H9 (cell line): ENCODE measurements around the gene DCANP1. TPM values are rescaled to one million over a fixed set of nuclear protein-coding genes. Genes with fewer than 3 reads are reported as not detected.

Experiments used
- DNase-seq: peaks from one replicate; pipeline ENCODE4 v3.0.0-alpha.2; 2017
- H2AFZ ChIP-seq: one replicate; pipeline ENCODE4 v1.6.1; 2013; ENCODE audit warnings: mild to moderate bottlenecking, low read length, control low read depth, moderate library complexity
- H2AK5ac ChIP-seq: 2 replicates; pipeline ENCODE4 v1.6.1; 2013; ENCODE audit warnings: low read length, control low read depth, mixed read lengths; ENCODE audit not compliant: insufficient read length
- H2BK120ac ChIP-seq: one replicate; pipeline ENCODE4 v1.6.1; 2013; ENCODE audit warnings: low read depth, mild to moderate bottlenecking, low read length, control low read depth, inconsistent platforms; ENCODE audit not compliant: poor library complexity, severe bottlenecking
- H2BK12ac ChIP-seq: 2 replicates; pipeline ENCODE4 v1.6.1; 2013; ENCODE audit warnings: low read length, control low read depth, mixed read lengths, low read depth; ENCODE audit not compliant: insufficient read length
- H2BK15ac ChIP-seq: 2 replicates; pipeline ENCODE4 v1.6.1; 2013; ENCODE audit warnings: low read depth, low read length, control low read depth
- H2BK20ac ChIP-seq: one replicate; pipeline ENCODE4 v1.6.1; 2013; ENCODE audit warnings: low read depth, mild to moderate bottlenecking, low read length, control low read depth, inconsistent platforms; ENCODE audit not compliant: poor library complexity, severe bottlenecking
- H2BK5ac ChIP-seq: 2 replicates; pipeline ENCODE4 v1.6.1; 2013; ENCODE audit warnings: low read length, control low read depth, mixed read lengths; ENCODE audit not compliant: insufficient read length
- H3K14ac ChIP-seq: 2 replicates; pipeline ENCODE4 v1.6.1; 2013; ENCODE audit warnings: low read length, control low read depth; ENCODE audit not compliant: insufficient read depth
- H3K18ac ChIP-seq: 2 replicates; pipeline ENCODE4 v1.6.1; 2013; ENCODE audit warnings: low read depth, mild to moderate bottlenecking, mixed read lengths, low read length, control low read depth; ENCODE audit not compliant: insufficient read length
- H3K23ac ChIP-seq: 2 replicates; pipeline ENCODE4 v1.6.1; 2013; ENCODE audit warnings: low read length, control low read depth, mixed read lengths, low read depth; ENCODE audit not compliant: insufficient read length
- H3K23me2 ChIP-seq: 2 replicates; pipeline ENCODE4 v1.6.1; 2013; ENCODE audit warnings: low read depth, mild to moderate bottlenecking, mixed read lengths, low read length, control low read depth; ENCODE audit not compliant: insufficient read length, poor library complexity, severe bottlenecking
- H3K27ac ChIP-seq: 2 replicates; pipeline ENCODE4 v1.5.1; 2013; ENCODE audit warnings: low read length, control low read depth, mixed read lengths, low read depth; ENCODE audit not compliant: insufficient read length
- H3K27me3 ChIP-seq: 2 replicates; pipeline ENCODE4 v1.6.1; 2013; ENCODE audit warnings: low read length, control low read depth, inconsistent platforms; ENCODE audit not compliant: insufficient read depth
- H3K4ac ChIP-seq: 2 replicates; pipeline ENCODE4 v1.6.1; 2013; ENCODE audit warnings: low read depth, mild to moderate bottlenecking, control low read depth, inconsistent platforms, low read length, moderate library complexity
- H3K4me1 ChIP-seq: 2 replicates; pipeline ENCODE4 v1.6.1; 2013; ENCODE audit warnings: low read length, control low read depth, inconsistent platforms; ENCODE audit not compliant: insufficient read depth
- H3K4me2 ChIP-seq: 2 replicates; pipeline ENCODE4 v1.6.1; 2013; ENCODE audit warnings: low read length, control low read depth, mixed read lengths; ENCODE audit not compliant: insufficient read length, insufficient read depth
- H3K56ac ChIP-seq: 2 replicates; pipeline ENCODE4 v1.6.1; 2013; ENCODE audit warnings: low read depth, mild to moderate bottlenecking, mixed read lengths, low read length, control low read depth; ENCODE audit not compliant: insufficient read length
- H3K79me1 ChIP-seq: 2 replicates; pipeline ENCODE4 v1.6.1; 2013; ENCODE audit warnings: low read depth, mild to moderate bottlenecking, moderate library complexity, low read length, control low read depth, inconsistent platforms; ENCODE audit not compliant: insufficient read depth, poor library complexity, severe bottlenecking
- H3K79me2 ChIP-seq: 2 replicates; pipeline ENCODE4 v1.6.1; 2013; ENCODE audit warnings: low read length, control low read depth, inconsistent platforms; ENCODE audit not compliant: insufficient read depth
- H3K9ac ChIP-seq: 2 replicates; pipeline ENCODE4 v1.6.1; 2013; ENCODE audit warnings: low read length, control low read depth, mixed read lengths; ENCODE audit not compliant: insufficient read length; ENCODE audit errors: extremely low read depth
- H3K9me3 ChIP-seq: one replicate; pipeline ENCODE4 v1.6.1; 2013; ENCODE audit warnings: low read depth, low read length, inconsistent platforms; ENCODE audit not compliant: control insufficient read depth
- H3T11ph ChIP-seq: one replicate; pipeline ENCODE4 v1.6.1; 2013; ENCODE audit warnings: mild to moderate bottlenecking, low read length, control low read depth, inconsistent platforms
- H4K20me1 ChIP-seq: one replicate; pipeline ENCODE4 v1.6.1; 2013; ENCODE audit not compliant: control insufficient read depth, insufficient read length, insufficient read depth
- H4K5ac ChIP-seq: 2 replicates; pipeline ENCODE4 v1.6.1; 2013; ENCODE audit warnings: low read depth, mild to moderate bottlenecking, mixed read lengths, low read length, control low read depth; ENCODE audit not compliant: insufficient read length
- H4K8ac ChIP-seq: replicated peaks from 2 replicates; pipeline ENCODE4 v1.6.1; 2013; ENCODE audit warnings: low read length, control low read depth, mixed read lengths, low read depth; ENCODE audit not compliant: insufficient read length
- H4K91ac ChIP-seq: 2 replicates; pipeline ENCODE4 v1.6.1; 2013; ENCODE audit warnings: low read depth, mild to moderate bottlenecking, moderate library complexity, mixed read lengths, low read length, control low read depth; ENCODE audit not compliant: insufficient read length
- H3K27ac Mint-ChIP-seq, 3 experiments: 2 replicates in 2 of 3; 3 replicates in 1 of 3; pipeline ENCODE4 v1.8.0; 2020 to 2021; ENCODE audit warnings: mixed read lengths in 3 of 3, mild to moderate bottlenecking in 1 of 3, moderate library complexity in 1 of 3
- H3K27me3 Mint-ChIP-seq: 2 replicates; pipeline ENCODE4 v1.8.0; 2021; ENCODE audit warnings: low read depth, mild to moderate bottlenecking, moderate library complexity, mixed read lengths
- H3K36me3 Mint-ChIP-seq, 3 experiments: 2 replicates in 2 of 3; 3 replicates in 1 of 3; pipeline ENCODE4 v1.8.0; 2020 to 2021; ENCODE audit warnings: low read depth in 3 of 3, mixed read lengths in 3 of 3; ENCODE audit not compliant: insufficient read depth in 1 of 3
- H3K4me1 Mint-ChIP-seq, 2 experiments: 2 replicates each; pipeline ENCODE4 v1.8.0; 2020; ENCODE audit warnings: mixed read lengths in 2 of 2
- H3K4me3 Mint-ChIP-seq, 2 experiments: 2 replicates in 1 of 2; 3 replicates in 1 of 2; pipeline ENCODE4 v1.8.0; 2020 to 2021; ENCODE audit warnings: mild to moderate bottlenecking in 2 of 2, mixed read lengths in 2 of 2, moderate library complexity in 1 of 2
- H3K9me3 Mint-ChIP-seq, 2 experiments: 2 replicates in 1 of 2; 3 replicates in 1 of 2; pipeline ENCODE4 v1.8.0; 2020; ENCODE audit warnings: mild to moderate bottlenecking in 2 of 2, mixed read lengths in 2 of 2, moderate library complexity in 1 of 2
- WGBS: extraction: QIAGEN DNeasy Blood & Tissue Kit; methylation state at CpG from one replicate; pipeline ENCODE4 v1.1.7; 2013; ENCODE audit warnings: missing lambda C conversion rate, low lambda C conversion rate, mixed read lengths; ENCODE audit not compliant: insufficient read length; ENCODE audit errors: extremely low coverage; 5-methylcytosine and 5-hydroxymethylcytosine counted together
- total RNA-seq: library from RNA; stranded (reverse); gene quantifications from 2 replicates; pipeline ENCODE4 v1.2.1, GENCODE V29; 2021
- TF ChIP-seq, protein P1 (sequence below): fragments of 200-600 bp; sonication (generic); conservative IDR thresholded peaks from 3 replicates; pipeline ENCODE4 v1.8.0; 2021; ENCODE audit warnings: antibody characterized with exemption, mild to moderate bottlenecking

The DCANP1 gene
- total RNA-seq, 1 experiment from 2014 or later = not detected

DNA sequence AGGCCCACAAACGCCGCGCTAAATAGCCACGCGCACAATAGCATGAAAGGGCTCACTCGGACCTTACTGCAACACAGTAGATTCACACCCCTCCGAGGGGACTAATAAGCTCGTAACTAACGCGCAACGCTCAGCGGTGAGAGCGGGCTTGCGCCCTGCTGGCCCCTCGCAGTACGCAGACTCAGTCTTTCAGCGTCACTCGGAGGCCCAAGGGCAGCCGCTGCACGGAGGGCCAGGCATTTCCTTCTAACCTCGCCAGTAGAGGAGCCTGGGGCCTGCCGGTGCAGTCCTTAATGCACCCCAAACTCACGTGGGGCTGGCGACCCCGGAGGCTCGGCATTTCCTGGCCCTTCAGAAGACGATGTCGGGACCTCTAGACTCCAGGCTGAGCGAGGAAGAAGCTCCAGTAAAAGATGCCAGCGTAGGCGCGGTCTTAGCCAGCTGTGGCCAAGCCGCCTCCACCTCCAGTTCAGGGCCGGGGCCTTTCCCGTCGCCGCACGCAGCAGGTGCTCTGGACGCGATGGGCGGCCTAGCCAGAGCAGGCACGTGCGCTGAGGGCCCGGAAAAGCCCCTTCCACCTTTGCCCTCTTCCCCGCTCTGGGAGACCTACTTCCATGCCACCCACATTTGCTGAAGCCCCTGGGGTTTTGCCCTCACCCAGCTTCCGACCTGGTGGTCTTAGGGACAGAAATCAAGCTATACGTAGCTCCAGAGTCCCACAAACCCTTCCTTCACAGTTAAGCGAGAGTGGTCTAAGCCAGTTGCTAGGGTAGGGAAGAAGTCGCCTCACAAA lies 43.3 kb upstream of the DCANP1 start:
- no peak overlapping the region for H4K91ac ChIP-seq
- H3K9me3 Mint-ChIP-seq = peaks cover 2 to 7% of the 10 kb centered on the region in 2 experiments; a peak in 2 of 5 replicates
- peaks cover 24% of the 10 kb centered on the region for H3K23me2 ChIP-seq
- peak overlapping the region; percentile 46 for H3K4me2 ChIP-seq
- H3K18ac ChIP-seq = no peak overlapping the region
- no peak overlapping the region for H3K56ac ChIP-seq
- peak overlapping the region; percentile 52 to 84 for H3K4me3 Mint-ChIP-seq
- H2AFZ ChIP-seq = no peak overlapping the region
- no peak for DNase-seq
- no peak overlapping the region for H3K27ac Mint-ChIP-seq
- TF ChIP-seq, protein P1, sequence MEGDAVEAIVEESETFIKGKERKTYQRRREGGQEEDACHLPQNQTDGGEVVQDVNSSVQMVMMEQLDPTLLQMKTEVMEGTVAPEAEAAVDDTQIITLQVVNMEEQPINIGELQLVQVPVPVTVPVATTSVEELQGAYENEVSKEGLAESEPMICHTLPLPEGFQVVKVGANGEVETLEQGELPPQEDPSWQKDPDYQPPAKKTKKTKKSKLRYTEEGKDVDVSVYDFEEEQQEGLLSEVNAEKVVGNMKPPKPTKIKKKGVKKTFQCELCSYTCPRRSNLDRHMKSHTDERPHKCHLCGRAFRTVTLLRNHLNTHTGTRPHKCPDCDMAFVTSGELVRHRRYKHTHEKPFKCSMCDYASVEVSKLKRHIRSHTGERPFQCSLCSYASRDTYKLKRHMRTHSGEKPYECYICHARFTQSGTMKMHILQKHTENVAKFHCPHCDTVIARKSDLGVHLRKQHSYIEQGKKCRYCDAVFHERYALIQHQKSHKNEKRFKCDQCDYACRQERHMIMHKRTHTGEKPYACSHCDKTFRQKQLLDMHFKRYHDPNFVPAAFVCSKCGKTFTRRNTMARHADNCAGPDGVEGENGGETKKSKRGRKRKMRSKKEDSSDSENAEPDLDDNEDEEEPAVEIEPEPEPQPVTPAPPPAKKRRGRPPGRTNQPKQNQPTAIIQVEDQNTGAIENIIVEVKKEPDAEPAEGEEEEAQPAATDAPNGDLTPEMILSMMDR = no peak
- peaks cover 93% of the 10 kb centered on the region for H3K27me3 ChIP-seq
- WGBS = no CpG with 5 or more reads among the region's 49 CpGs
- H3T11ph ChIP-seq = no peak overlapping the region
- no peaks in the 10 kb centered on the region for H3K27me3 Mint-ChIP-seq
- no peaks in the 10 kb centered on the region for H4K20me1 ChIP-seq
- no peak overlapping the region for H3K9ac ChIP-seq
- H3K23ac ChIP-seq = no peak overlapping the region
- H4K5ac ChIP-seq = no peak overlapping the region
- no peaks in the 10 kb centered on the region for H3K79me1 ChIP-seq
- H3K4me1 ChIP-seq = peaks cover 2% of the 10 kb centered on the region; the same call in 1 of the 2 replicates
- no peak overlapping the region for H2AK5ac ChIP-seq
- no peak overlapping the region; the same call in 1 of the 2 replicates for H3K14ac ChIP-seq
- H3K9me3 ChIP-seq = no peaks in the 10 kb centered on the region
- H2BK5ac ChIP-seq = no peak overlapping the region
- H2BK20ac ChIP-seq = no peak overlapping the region
- no peaks in the 10 kb centered on the region for H3K79me2 ChIP-seq
- no peak overlapping the region for H2BK120ac ChIP-seq
- no peak overlapping the region for H4K8ac ChIP-seq
- H2BK12ac ChIP-seq = no peak overlapping the region
- peaks cover 43 to 59% of the 10 kb centered on the region in 2 experiments for H3K4me1 Mint-ChIP-seq
- no peak overlapping the region for H3K4ac ChIP-seq
- H3K27ac ChIP-seq = no peak overlapping the region
- 0 out of 7 replicates have a peak, but pooled peaks cover 0 to 2% (median 0%) of the 10 kb centered on the region in 3 experiments for H3K36me3 Mint-ChIP-seq
- no peak overlapping the region for H2BK15ac ChIP-seq
